ENCODE data around the gene DENND11.

Gene DENND11

GRCh38 chr7:141676618-141677017, 25.3 kb downstream of the DENND11 start:
- no peak for DNase-seq (ENCODE audit: low spot score)

- no peak for DNase-seq (ENCODE audit: low spot score)
Observed at GRCh38 chr7:141675436-141676215, 26.3 kb downstream of the DENND11 start.

DNA sequence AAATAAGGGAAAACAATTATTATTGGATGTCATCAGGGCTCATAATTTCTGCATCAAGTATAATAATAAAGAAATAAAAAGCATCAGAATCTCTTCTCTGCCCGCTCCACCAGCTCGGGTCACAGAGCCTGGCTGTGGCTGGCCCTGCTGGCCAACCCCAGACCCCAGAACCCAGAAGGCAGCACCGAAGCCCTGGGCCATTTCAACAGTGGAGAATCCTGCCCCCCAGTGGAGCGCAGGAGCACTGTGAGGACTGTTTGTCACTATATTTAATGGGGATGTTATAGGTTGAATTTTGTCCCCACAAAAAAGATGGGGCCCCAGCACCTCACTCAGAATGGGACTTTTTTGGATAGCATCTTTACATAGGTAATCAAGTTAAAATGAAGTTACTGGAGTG, 27.3 kb downstream of the DENND11 start:
- no peak for DNase-seq (ENCODE audit: low spot score)

GRCh38 chr7:141674171-141674671, 27.7 kb downstream of the DENND11 start:
- DNase-seq (ENCODE audit: low spot score), result no peak

DNA sequence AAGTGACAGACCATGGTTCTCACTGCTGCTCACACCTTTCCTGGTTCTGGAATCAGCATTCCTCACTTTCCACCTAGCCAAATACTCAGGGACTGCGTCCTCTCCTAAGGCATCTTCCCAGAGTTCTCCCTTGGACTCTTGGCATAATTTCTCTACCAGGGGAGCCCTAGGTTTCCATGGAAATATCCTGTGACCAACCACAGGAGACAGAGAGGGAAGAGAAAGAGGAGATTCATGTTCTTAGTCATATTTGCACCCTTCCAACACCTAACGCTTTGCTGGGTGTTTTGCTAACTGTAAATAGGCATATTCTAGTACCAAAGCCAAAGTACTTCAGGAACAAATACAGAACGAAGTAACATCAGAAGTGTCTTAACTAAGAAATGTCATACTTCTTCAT, 28.6 kb downstream of the DENND11 start:
- DNase-seq (ENCODE audit: low spot score), result no peak

DNA sequence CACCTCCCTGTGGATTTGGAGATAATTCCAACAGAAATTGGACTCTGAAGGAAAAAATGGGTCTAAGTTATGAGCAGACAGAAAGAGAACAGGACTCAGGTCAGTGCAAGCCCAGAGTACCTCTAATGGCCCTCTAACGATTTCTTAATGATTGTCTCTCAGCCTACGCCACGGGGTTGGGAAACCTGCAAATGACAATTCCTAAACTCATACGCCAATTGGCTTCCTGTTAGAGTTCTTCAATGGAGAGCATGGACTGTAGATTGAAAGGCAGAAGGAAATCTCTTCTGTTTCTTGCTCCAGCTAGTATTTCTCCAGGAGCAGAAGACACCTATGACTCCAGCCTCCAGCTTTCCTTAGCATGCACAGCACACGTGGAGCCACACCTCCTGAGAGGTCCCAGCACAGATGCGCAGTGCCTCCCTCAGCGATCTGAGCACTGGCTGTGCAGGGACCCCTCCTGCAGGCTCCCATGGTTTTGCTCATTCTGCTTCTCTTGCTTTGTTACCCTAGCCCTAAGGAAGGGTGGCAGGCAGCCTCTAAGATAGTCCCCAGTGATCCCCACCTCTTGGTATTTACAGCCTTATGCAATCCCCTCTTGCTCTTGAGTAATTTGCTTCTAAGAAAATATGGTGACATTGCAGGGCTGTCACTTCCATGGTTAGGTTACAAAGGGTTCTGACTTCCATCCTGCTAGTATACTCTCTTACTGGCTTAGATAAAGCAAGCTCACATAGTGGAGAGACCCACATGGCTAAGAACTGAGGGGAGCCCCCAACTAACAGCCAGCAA, 30.1 kb downstream of the DENND11 start:
- no peak for DNase-seq (ENCODE audit: low spot score)

DNA sequence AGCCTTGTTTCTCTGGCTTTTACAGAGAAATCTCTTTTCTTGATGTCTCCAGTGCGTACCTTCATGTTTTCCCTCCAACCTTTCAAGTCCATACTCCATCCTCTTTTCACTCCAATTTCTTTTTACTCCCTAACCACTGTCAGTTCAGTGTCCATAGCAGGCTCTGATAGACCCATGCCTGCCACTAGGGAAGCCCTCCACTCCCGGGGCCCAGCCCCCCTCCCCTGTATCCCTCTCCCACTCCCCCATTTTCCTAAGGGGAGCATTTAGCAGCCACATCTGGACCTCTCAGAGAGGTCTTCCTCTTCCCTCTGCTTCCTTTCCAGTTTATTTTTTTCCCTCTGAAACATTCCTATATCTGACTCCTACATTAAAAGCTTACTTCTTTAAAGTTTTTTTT, 33.1 kb downstream of the DENND11 start:
- DNase-seq (ENCODE audit: low spot score), result no peak

DNA sequence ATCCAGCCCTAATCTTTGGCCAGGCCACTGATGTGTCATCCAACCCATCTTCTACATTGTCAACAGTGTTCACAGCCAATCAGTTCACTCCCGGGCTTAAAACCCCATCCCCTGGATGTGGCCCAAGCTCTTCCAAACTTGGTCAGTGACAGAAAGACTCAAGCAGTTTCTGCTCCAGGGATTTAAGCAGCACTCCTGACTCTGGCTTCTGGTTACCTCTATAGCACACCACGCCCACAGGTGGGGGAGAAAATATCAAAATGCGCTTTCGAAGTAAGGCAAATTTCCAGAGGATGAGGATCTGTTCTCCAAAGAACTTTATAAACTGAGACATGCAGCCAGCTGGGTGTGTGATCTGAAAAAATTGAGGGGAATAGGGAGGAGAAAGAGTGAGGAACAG, 35.9 kb downstream of the DENND11 start:
- DNase-seq (ENCODE audit: low spot score), result no peak

DNA sequence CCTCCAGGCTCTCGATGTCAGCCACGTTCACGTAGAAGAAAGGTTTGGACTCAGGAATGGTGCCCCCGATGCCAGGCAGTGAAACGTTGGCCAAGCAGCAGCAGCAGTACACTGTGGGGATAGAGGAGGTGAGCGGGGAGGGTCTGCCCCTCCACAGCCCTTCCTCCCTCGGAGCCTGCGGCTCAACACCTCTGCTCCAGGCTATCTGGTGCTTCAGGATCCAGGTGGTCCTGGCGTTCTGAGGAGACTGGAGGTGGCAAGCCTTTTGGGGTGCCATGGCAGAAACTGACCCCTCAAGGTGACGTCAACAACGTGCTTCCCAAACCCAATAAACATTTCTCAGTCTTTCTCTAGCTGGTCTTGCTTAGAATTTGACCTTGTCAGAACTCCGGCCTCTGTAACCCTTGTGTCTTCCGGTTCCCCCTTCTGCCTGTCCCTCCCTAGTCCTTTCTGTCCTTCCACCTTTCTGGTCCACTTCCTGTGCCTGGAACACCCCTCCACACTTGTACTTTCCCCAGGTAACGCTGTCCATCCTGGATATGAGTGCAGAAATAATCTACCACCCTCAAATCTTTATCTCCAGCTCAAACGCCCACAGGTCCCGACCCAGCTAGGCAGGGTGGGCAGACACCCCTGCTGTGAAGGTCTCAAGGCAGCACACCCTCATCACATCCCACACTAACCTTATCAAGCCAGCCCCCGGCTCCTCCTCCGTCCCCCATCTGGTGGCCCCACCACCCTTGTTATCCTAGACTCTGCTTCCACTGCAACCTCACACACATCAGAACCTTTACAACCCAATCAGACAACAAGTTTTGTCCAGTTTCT, 36.5 kb downstream of the DENND11 start:
- no peak for DNase-seq (ENCODE audit: low spot score)

- DNase-seq (ENCODE audit: low spot score), result no peak
Observed at GRCh38 chr7:141664450-141664849, 37.5 kb downstream of the DENND11 start.

DNA sequence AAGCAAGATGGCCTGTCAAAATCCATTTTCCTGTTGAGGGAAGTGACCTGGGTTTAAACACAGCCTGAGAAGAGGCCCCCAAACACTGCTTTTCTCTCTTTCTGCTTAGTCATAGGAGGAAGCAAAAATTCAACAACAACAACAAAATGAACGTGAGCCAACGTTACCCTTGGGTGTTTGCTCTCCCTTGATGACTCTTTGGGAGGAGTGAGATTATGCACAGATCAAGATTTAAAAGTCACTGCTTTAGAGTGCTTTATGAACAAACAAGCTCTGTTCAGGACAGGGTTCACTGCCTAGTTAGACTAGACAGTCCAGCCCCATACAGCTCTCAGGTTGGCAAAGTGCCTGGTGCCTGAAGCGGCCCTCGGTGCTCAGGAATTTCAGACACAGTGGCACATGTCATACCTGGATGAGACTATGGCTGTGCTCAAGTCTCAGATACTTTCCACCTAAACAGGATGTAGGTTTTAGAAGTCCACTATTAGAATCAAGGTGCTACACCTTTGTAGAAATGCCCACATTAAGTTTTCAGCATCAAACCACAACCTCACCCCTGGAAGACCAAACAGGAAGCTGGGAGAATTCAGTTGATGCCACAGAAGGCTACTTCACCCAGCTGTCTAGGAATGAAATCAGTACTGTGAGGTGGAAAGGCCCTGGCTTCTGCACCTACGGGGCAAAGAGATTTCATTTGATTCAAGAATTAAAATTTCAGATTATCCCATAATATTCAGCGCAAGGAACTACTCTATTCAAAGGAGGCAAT, 38.7 kb downstream of the DENND11 start:
- DNase-seq (ENCODE audit: low spot score), result no peak

DNA sequence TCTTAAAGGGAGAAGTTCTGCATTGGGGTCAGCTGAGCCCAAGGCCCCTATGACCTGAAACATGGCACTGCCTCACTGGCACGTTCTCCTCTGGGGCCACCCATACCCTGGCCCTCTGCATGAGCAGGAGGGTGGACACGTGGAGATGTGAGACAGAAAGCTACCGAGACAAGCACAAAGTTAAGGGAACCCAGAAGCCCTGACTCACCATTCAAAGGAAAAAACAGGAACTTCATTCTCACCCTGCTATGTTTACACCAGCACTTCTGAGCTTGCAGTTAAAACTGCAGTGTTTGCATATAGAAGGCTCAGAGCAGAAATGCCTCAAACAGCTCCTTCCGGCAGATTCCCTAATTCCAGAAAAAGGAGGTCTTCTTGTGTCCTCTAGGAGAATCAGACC, 41.7 kb downstream of the DENND11 start:
- DNase-seq (ENCODE audit: low spot score), result no peak

GRCh38 chr7:141659501-141659900, 42.5 kb downstream of the DENND11 start:
- no peak for DNase-seq (ENCODE audit: low spot score)

- peak; percentile 62 for DNase-seq (ENCODE audit: low spot score)
Observed at GRCh38 chr7:141654551-141654950, 47.4 kb downstream of the DENND11 start.

DNA sequence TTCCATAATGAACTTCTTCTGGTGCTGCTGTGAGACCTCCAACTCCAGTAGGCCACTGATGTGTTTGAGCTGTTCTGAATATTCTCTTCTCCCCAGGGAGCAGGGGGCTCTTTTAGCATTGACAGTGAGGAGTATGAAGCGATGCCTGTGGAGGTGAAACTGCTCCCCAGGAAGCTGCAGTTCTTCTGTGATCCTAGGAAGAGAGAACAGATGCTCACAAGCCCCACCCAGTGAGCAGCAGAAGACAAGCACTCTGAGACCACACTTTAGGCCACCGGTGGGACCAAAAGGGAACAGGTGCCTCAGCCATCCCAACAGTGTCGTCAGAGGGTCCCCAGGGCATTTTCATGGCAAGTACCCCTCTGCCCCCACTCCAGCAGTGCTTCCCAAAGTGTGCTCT, 49.3 kb downstream of the DENND11 start:
- no peak for DNase-seq (ENCODE audit: low spot score)
